ENCODE results near the gene DYSF. TPM values are rescaled to one million over a fixed set of nuclear protein-coding genes. Genes with fewer than 3 reads are reported as not detected.

The DYSF gene
- total RNA-seq, 1 donor from 2014 or later = 0.13 TPM

DNA sequence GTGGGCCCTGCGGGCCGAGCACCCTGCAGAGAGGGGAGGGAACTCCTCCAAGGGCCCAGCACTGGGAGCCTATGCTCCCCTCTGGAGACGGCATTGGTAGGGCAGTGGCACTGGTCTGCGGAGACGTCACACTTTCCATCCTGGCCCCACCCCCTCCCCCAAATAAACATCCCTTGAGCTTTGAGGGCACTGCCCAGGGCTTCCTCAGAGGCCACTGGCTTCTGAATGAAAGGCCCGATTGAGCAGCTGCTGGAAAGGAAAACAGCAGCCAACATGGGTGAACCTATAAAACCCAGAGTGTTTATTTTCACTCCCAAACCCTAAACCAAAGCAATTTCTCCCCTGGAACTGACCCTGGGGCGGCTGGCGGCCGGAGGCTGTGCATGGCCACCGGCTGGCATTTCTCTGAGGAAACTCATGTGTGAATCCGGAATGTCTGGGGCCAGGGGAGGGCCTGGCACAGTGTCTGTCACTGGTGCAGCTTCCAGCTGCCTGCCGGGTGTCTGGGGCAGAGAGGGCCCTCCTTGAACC is 138.9 kb downstream of the DYSF start:
- Mint-ChIP-seq H3K27ac (no peak overlapping the region), H3K27me3 (no peaks in the 10 kb centered on the region), H3K4me3 (no peak overlapping the region), H3K4me1 (no peaks in the 10 kb centered on the region), H3K9me3 (no peaks in the 10 kb centered on the region), H3K36me3 (ENCODE audit: low read depth) (no peaks in the 10 kb centered on the region)
- TF ChIP-seq, protein P1, sequence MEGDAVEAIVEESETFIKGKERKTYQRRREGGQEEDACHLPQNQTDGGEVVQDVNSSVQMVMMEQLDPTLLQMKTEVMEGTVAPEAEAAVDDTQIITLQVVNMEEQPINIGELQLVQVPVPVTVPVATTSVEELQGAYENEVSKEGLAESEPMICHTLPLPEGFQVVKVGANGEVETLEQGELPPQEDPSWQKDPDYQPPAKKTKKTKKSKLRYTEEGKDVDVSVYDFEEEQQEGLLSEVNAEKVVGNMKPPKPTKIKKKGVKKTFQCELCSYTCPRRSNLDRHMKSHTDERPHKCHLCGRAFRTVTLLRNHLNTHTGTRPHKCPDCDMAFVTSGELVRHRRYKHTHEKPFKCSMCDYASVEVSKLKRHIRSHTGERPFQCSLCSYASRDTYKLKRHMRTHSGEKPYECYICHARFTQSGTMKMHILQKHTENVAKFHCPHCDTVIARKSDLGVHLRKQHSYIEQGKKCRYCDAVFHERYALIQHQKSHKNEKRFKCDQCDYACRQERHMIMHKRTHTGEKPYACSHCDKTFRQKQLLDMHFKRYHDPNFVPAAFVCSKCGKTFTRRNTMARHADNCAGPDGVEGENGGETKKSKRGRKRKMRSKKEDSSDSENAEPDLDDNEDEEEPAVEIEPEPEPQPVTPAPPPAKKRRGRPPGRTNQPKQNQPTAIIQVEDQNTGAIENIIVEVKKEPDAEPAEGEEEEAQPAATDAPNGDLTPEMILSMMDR (IDR thresholded peaks at IDR 0.05) = no peak
- DNase-seq (no peak), ATAC-seq (ENCODE audit: low read depth) (no peak)
- intact Hi-C loops (cut with micrococcal nuclease) = no loop called here
- CTCF ChIA-PET = no interaction called here
- POLR2A ChIA-PET = no interaction called here

DNA sequence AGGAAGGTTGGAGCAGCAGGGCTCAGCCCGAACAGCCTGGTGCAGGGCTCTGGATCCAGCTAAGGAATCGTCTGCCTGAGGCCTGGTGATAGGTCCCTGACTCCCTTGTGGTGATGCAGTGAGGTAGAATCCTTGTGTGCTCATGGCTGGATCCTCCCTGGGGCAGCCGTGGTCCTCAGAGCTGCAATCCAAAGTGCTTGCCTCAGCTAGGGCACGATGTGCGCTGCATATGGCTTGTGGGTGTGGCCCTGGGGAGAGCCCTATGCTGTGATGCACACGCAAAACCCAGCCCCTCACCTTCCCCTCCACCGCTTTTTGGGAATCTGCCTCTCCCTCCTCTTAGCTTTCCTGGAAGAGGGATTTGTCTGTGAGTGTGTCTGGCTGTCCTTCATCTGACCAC is 142.2 kb downstream of the DYSF start:
- H3K27ac Mint-ChIP-seq = no peak overlapping the region
- no peak for DNase-seq
- ChIA-PET CTCF (no interaction called here), POLR2A (no interaction called here)
- H3K9me3 Mint-ChIP-seq = no peaks in the 10 kb centered on the region
- TF ChIP-seq, protein P1 (IDR thresholded peaks at IDR 0.05) = no peak
- H3K4me1 Mint-ChIP-seq = no peaks in the 10 kb centered on the region
- no peak overlapping the region for H3K4me3 Mint-ChIP-seq
- intact Hi-C loops (cut with micrococcal nuclease) = no loop called here
- no peak for ATAC-seq (ENCODE audit: low read depth)
- H3K27me3 Mint-ChIP-seq = peaks cover 4% of the 10 kb centered on the region
- no peaks in the 10 kb centered on the region for H3K36me3 Mint-ChIP-seq (ENCODE audit: low read depth)

DNA sequence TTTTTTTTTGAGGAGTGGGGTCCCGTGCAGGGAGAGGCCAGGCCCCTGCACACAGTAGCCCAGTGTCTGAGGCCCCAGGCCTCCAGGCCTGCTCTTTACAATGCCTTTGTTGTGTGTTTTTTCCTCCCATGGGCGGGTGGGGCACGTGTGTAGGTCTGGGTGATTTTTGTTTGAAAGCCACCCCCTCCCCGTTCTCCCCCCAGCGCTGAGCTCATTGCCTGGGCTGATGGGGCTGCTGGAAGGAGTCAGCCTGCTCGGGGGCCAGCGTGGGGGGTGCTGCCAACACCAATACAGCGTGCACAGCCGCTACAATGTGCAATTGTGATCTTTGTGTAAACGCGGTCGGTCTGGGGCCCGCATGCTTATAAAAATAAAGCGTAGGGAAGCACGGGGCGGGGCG is 142.7 kb downstream of the DYSF start:
- TF ChIP-seq, protein P1 (IDR thresholded peaks at IDR 0.05) = no peak
- no peaks in the 10 kb centered on the region for H3K36me3 Mint-ChIP-seq (ENCODE audit: low read depth)
- ChIA-PET POLR2A (no interaction called here), CTCF (no interaction called here)
- H3K9me3 Mint-ChIP-seq = no peaks in the 10 kb centered on the region
- intact Hi-C loops (cut with micrococcal nuclease) = no loop called here
- ATAC-seq (ENCODE audit: low read depth) (no peak), DNase-seq (no peak)
- no peak overlapping the region for H3K4me3 Mint-ChIP-seq
- peaks cover 4% of the 10 kb centered on the region for H3K27me3 Mint-ChIP-seq
- no peaks in the 10 kb centered on the region for H3K4me1 Mint-ChIP-seq
- no peak overlapping the region for H3K27ac Mint-ChIP-seq

DNA sequence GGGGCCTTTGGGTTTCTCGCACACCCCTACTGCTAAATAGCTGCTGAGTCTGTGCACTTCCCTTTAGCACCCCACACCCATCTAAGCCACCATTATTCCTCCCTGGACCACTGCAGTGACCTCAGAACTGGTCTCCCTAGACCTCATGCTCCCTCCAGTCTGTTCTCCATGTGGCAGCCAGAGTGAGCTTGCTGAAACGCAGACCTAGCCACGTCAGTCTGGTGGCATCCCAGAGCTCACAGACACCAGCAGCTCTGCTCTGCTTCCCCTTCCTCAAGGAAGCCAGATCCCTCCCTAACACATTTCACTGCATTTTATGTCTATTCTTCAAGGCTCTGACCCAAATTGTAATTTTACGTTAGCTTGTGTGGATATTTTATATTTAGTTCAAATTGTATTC is 144.4 kb downstream of the DYSF start:
- no peak overlapping the region for H3K27ac Mint-ChIP-seq
- ChIA-PET POLR2A (no interaction called here), CTCF (no interaction called here)
- no peaks in the 10 kb centered on the region for H3K9me3 Mint-ChIP-seq
- DNase-seq (no peak), ATAC-seq (ENCODE audit: low read depth) (no peak)
- H3K36me3 Mint-ChIP-seq (ENCODE audit: low read depth) = no peaks in the 10 kb centered on the region
- H3K4me3 Mint-ChIP-seq = no peak overlapping the region
- peaks cover 4% of the 10 kb centered on the region for H3K27me3 Mint-ChIP-seq
- TF ChIP-seq, protein P1 (IDR thresholded peaks at IDR 0.05) = no peak
- no peaks in the 10 kb centered on the region for H3K4me1 Mint-ChIP-seq
- intact Hi-C loops (cut with micrococcal nuclease) = no loop called here

DNA sequence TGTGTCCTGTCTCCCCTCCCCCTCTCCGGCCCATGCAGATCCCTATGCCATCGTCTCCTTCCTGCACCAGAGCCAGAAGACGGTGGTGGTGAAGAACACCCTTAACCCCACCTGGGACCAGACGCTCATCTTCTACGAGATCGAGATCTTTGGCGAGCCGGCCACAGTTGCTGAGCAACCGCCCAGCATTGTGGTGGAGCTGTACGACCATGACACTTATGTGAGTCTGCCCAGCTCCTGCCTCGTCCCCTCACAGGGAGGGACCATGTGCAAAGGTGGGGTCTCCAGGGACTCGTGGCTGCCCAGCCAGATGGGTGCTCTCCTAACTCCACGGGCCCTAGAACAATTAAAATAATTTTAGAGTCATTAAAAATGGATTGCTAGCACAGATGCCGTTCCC is 145.2 kb downstream of the DYSF start:
- H3K4me3 Mint-ChIP-seq = no peak overlapping the region
- no peaks in the 10 kb centered on the region for H3K9me3 Mint-ChIP-seq
- ATAC-seq (ENCODE audit: low read depth) (no peak), DNase-seq (no peak)
- POLR2A ChIA-PET = no interaction called here
- H3K4me1 Mint-ChIP-seq = no peaks in the 10 kb centered on the region
- H3K36me3 Mint-ChIP-seq (ENCODE audit: low read depth) = no peaks in the 10 kb centered on the region
- intact Hi-C loops (cut with micrococcal nuclease) = no loop called here
- no peak overlapping the region for H3K27ac Mint-ChIP-seq
- CTCF ChIA-PET = no interaction called here
- peaks cover 8% of the 10 kb centered on the region for H3K27me3 Mint-ChIP-seq
- TF ChIP-seq, protein P1 (IDR thresholded peaks at IDR 0.05) = no peak
